HG03460 (cell line): ENCODE measurements around the gene SUSD1.
A peak's percentile ranks its signal among the peaks of the same experiment; 100 is the strongest.

ENCODE experiments used
- ATAC-seq: cut with Tn5 transposase; IDR thresholded peaks from one replicate; pipeline ENCODE4 v1.9.1; 2021; ENCODE audit not compliant: unreplicated experiment

Gene SUSD1

DNA sequence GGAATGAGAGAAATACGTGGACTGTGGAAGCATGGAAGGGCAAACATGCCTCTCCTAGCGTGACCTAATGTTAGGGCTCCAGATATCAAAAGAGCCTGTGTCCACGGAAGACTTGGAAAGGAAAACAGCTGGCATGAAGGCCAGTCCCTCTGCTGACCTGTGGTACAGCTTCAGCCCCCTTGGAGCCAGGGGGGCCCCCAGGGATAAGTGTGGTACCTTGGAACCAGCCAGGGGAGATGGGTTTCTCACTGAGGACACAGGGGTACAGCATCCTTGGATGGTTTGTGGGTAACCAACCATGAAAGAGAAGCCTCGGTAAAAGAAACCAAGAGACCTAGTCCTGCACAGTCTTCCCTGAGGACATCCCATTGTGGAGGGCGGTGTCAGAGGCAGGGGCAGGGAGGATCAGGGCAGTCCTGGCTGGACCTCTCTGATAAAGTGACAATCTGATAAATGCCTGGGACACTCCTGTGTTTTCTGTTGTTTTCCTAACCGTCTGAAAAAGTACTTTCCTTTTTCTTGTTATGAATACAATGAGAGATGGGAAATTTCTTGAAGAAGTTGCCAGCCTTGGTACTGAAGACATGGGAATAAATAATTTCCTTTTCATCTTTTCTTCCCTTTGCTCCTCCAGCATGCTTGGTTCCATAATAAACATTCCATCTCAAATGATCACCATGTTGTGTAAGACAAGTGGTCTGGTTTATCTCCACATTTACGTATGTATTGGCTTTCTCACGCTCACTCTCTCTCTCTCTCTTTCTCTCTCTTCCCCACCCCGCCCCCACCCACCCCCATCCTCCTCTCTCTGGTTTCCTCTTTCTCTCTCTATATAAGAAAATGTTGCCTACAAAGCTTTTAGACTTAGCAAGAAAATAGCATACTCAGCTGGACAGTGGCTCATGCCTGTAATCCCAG, 102.1 kb downstream of the SUSD1 start:
- ATAC-seq, result no peak

GRCh38 chr9:112069318-112070169, 105.6 kb downstream of the SUSD1 start:
- no peak for ATAC-seq

GRCh38 chr9:112065806-112066606, 109.1 kb downstream of the SUSD1 start:
- ATAC-seq, result no peak

GRCh38 chr9:112064871-112065270, 110.2 kb downstream of the SUSD1 start:
- no peak for ATAC-seq

GRCh38 chr9:112063586-112063985, 111.5 kb downstream of the SUSD1 start:
- ATAC-seq, result no peak

DNA sequence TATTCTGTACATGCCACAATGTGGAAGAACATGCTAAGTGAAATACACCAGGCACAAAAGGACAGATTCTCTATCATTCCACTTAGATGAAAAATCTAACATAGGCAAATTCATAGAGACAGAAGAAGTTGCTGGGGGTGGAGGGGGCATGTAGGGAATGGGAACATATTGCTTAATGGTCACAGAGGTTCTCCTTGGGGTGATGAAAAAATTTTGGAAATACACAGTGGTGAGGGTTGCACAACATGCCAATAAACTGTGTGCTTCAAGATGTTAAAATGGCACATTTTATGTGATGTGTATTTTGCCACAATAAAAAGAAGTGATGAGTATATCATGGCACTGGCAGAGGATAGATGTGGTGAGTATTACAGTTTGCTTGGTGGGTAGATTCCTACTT, 111.9 kb downstream of the SUSD1 start:
- no peak for ATAC-seq

GRCh38 chr9:112061152-112061740, 113.9 kb downstream of the SUSD1 start:
- peak; percentile 72 for ATAC-seq

GRCh38 chr9:112059966-112060320, 115.2 kb downstream of the SUSD1 start:
- ATAC-seq, result no peak

- no peak for ATAC-seq
Measured at GRCh38 chr9:112059145-112059965, 115.7 kb downstream of the SUSD1 start.

- no peak for ATAC-seq
Measured at GRCh38 chr9:112056996-112057395, 118.1 kb downstream of the SUSD1 start.

DNA sequence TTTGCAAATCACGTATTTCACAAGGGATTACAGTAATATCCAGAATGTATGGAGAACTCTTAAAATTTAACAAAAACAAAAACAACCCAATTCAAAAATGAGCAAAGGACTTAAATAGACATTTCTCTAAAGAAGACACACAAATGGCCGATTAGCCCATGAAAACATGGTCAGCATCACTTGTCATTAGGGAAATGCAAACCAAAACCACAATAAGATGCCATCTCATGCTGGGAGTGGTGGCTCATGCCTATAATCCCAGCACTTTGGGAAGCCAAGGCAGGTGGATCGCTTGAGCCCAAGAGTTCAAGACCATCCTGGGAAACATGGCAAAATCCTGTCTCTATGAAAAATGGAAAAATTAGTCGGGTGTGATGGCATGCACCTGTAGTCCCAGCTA, 120.2 kb downstream of the SUSD1 start:
- ATAC-seq, result no peak

GRCh38 chr9:112051812-112052211, 123.3 kb downstream of the SUSD1 start:
- no peak for ATAC-seq

DNA sequence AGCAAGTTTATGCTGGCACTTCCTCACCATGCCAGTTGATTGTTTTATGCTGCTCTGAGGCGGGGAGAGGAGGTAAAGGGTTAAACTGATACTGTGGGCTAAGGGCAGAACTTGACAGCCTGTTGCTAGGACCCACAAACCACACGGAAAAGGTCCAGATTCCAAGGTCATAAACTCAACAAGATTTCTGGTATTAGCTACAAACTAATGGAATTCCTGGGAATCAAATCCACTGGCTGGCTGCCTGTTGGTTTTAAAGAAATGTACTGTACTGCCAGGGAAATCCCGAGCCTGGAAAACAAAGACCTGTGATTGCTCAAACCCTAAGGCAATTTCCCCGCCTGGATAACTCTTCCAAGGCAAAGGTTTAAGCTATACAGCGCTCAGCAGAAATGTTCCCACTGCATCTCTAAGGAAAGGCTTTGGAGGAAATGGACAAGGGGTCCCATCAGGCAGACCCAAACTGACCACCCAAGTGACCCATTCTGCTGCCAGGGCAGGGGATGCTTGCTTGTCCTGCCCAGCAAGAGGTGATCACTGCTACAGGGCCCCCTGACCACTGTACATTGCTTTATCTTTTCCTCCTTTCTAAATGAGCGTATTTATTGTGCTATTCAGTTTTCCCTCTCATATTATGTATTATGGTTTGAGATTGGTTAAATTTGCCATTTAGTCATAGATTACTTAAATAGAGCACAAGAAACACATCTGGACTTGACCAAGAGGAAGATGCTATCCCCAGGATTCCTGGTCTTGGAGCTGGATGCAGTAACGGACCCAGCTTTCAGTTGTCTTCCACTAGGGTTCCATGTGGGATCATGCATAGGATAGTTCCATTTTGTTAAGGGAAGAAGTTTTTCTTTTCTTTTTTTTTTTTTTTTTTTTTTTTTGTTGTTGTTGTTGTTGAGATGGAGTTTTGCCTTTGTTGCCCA, 124.3 kb downstream of the SUSD1 start:
- ATAC-seq, result no peak

DNA sequence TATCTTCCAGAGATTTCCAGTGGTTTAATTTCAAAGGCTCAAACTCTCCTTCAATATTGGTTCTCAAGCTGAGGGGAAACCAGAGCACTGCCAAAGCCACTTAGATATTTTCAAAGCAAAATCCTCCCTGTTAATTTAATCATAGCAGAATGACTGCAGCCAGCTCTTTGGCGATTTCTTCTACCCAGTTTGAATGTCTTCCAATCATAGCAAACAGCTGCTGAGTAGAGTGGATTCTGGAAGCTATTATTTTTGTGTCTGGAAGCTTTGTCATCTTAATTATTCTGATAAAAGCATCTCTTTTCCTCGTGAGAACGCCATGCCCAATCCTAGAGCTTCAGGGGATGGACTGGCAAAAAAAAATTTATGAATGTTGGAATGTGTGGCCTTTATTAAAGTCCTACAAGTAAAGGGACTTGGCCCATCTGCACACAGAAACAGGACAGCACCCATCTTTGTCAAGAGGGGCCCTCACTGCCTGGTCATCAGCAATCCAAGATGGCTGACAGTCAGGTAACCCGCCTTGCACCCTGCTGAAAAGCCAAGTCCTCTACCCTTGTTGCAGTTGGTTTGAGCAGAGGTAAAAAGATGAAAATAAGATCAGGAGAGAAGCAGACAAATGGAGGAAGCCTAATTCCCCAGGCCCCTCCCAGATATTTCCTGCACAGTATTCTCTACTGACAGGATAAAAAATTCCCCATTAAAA, 125.1 kb downstream of the SUSD1 start:
- no peak for ATAC-seq

GRCh38 chr9:112048924-112049691, 126.0 kb downstream of the SUSD1 start:
- ATAC-seq, result no peak

DNA sequence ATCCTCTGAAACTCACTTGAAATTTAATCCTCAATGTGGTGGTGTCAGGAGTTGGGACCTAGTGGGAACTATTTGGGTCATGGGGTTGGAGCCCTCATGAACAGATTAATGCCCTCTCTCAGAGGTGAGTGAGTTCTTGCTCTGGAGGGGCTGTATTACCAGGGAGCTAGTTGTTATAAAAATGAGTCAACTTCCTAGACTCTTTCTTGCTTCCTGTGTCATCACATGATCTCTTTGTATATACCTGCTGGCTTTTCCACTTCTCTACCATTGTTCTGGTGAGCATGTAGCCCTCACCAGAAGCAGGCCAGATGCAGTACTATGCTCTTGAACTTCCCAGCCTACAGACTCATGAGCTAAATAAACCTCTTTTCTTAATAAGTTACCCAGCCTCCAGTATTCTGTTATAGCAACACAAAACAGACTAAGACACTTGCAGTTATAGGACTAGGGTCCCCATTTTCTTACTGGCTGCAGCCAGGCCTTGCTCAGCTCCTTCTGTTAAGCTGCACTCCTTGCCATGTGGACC, 127.5 kb downstream of the SUSD1 start:
- no peak for ATAC-seq

DNA sequence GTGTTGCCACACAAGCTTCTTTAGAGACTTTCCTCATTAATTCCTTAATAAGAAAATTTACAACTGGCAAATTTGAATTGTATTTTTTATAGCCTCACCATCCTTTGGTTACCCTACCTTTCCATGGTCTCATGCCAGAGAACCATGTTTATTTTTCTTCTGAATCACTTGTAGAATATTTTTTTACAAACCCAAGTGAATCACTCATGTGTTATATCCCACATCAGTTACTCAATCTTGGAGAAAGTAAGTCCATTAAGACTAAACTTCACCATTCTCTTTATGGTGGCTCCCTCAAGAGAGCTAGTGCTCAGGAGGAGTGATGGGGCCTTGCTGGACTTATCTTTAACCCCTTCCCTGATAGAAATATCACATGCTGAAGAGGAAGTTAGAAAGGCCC, 128.9 kb downstream of the SUSD1 start:
- no peak for ATAC-seq
